Measurements from ENCODE around the gene LMF1. TPM values are rescaled to one million over a fixed set of nuclear protein-coding genes. Genes with fewer than 3 reads are reported as not detected.

Gene LMF1
- 12.3 and 12.9 TPM in 2 replicates for total RNA-seq

GRCh38 chr16:970766-971581, at the start of gene LMF1:
Gene LMF1 (minus strand): TSS chr16:970984. CDS start chr16:970980, 4 bp downstream.

DNA sequence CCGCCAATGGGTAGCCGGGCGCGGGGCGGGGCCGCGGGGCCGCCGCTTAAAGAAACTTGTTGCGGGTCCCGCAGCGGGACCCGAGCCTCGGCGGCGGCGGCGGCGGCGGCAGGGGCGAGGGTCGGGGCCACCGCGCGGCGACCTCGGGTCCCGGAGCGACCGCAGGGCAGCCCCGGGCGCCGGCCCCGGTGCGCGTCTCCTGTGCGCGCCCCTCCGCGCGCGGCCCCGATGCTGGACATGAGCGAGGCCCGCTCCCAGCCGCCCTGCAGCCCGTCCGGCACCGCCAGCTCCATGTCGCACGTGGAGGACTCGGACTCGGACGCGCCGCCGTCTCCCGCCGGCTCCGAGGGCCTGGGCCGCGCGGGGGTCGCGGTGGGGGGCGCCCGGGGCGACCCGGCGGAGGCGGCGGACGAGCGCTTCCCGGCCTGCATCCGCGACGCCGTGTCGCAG, 10.9 kb upstream of the LMF1 start, which contains the start of gene SOX8:
Gene SOX8 (plus strand): TSS at position 76 of the 450 bp plus-strand sequence. CDS start 153 bp downstream, at position 229.

Other genes with a start within 250 kb of the LMF1 start
- gene ANTKMT, start 249.8 kb downstream of the LMF1 start, total RNA-seq, result 23.8 and 25.4 TPM in 2 replicates
- 1.1 and 1.7 TPM in 2 replicates for gene CCDC78, start 244.5 kb downstream of the LMF1 start, total RNA-seq
- 12.7 and 15.4 TPM in 2 replicates for gene HAGHL, start 243.9 kb downstream of the LMF1 start, total RNA-seq
- gene CIAO3, start 230.0 kb downstream of the LMF1 start, total RNA-seq, result 29.3 and 32.7 TPM in 2 replicates
- gene MSLN, start 210.2 kb downstream of the LMF1 start, total RNA-seq, result not detected in 2 replicates
- gene RPUSD1, start 182.6 kb downstream of the LMF1 start, total RNA-seq, result 12.8 and 17.9 TPM in 2 replicates
- gene CHTF18, start 182.4 kb downstream of the LMF1 start, total RNA-seq, result 1.4 and 2.3 TPM in 2 replicates
- gene GNG13, start 170.2 kb downstream of the LMF1 start, total RNA-seq, result not detected in 2 replicates
- gene SOX8, start 10.8 kb upstream of the LMF1 start, total RNA-seq, result under 0.01 TPM in 2 replicates
- gene SSTR5, start 101.8 kb upstream of the LMF1 start, total RNA-seq, result not detected in 2 replicates
- gene C1QTNF8, start 125.3 kb upstream of the LMF1 start, total RNA-seq, result not detected in 2 replicates
- gene CACNA1H, start 182.1 kb upstream of the LMF1 start, total RNA-seq, result 1.3 and 1.4 TPM in 2 replicates